IMR-90 (cell line): ENCODE measurements around the gene AVPR2. TPM values are rescaled to one million over a fixed set of nuclear protein-coding genes. Genes with fewer than 3 reads are reported as not detected.

Experiments
- ATAC-seq: fragments of 200-7000 bp; cut with Tn5 transposase; 2 replicates; pipeline ENCODE4 v1.9.1; 2020; ENCODE audit warnings: low read depth, mild to moderate bottlenecking, moderate library complexity
- BruUV-seq: library from RNA; stranded (reverse); fragments of 400-500 nt; replicated peaks from 2 replicates; lab custom pipeline; 2021; lab: Mats Ljungman, UMichigan
- CTCF ChIA-PET: fragments of 300-600 bp; formaldehyde crosslinking; extraction: SDS; loops from one replicate; lab custom pipeline; 2021; ENCODE audit warnings: antibody characterized with exemption; lab: Yijun Ruan, JAX
- POLR2A ChIA-PET: fragments of 300-600 bp; sonication (Branson Sonifier 250); formaldehyde crosslinking; loops from one replicate; lab custom pipeline; 2022; ENCODE audit warnings: antibody characterized with exemption; ENCODE audit not compliant: unreplicated experiment; lab: Charles Lee
- DNase-seq: peaks from one replicate; pipeline ENCODE4 v3.0.0; 2013
- H2AFZ ChIP-seq: replicated peaks from 2 replicates; pipeline ENCODE3; 2013; ENCODE audit warnings: low read length, mild to moderate bottlenecking; ENCODE audit not compliant: poor library complexity
- H2AK5ac ChIP-seq: 2 replicates; pipeline ENCODE4 v1.6.1; 2013; ENCODE audit warnings: low read depth, low read length, inconsistent platforms
- H2AK9ac ChIP-seq: replicated peaks from 2 replicates; pipeline ENCODE3; 2013; ENCODE audit warnings: mild to moderate bottlenecking, low read depth, low read length, moderate library complexity; ENCODE audit not compliant: poor library complexity
- H2BK120ac ChIP-seq: 2 replicates; pipeline ENCODE4 v1.6.1; 2013; ENCODE audit warnings: low read depth, low read length, inconsistent platforms
- H2BK15ac ChIP-seq: 3 replicates; pipeline ENCODE4 v1.6.1; 2013; ENCODE audit warnings: low read depth, low read length, inconsistent platforms
- H2BK20ac ChIP-seq: 2 replicates; pipeline ENCODE4 v1.6.1; 2013; ENCODE audit warnings: low read depth, mild to moderate bottlenecking, inconsistent platforms, low read length, moderate library complexity
- H2BK5ac ChIP-seq: 2 replicates; pipeline ENCODE4 v1.6.1; 2013; ENCODE audit warnings: mild to moderate bottlenecking, low read depth, low read length, inconsistent platforms; ENCODE audit not compliant: poor library complexity, severe bottlenecking
- H3K14ac ChIP-seq: replicated peaks from 2 replicates; pipeline ENCODE4 v1.6.1; 2013; ENCODE audit warnings: low read depth, low read length, inconsistent platforms
- H3K18ac ChIP-seq: 2 replicates; pipeline ENCODE4 v1.6.1; 2013; ENCODE audit warnings: low read depth, low read length, control low read depth
- H3K23ac ChIP-seq: 2 replicates; pipeline ENCODE4 v1.6.1; 2013; ENCODE audit warnings: low read depth, low read length, inconsistent platforms
- H3K27ac ChIP-seq: 2 replicates; pipeline ENCODE4 v1.5.1; 2013; ENCODE audit warnings: mild to moderate bottlenecking, control low read depth, low read length; ENCODE audit not compliant: insufficient read depth
- H3K27me3 ChIP-seq: 2 replicates; pipeline ENCODE4 v1.6.1; 2013; ENCODE audit warnings: low read length; ENCODE audit not compliant: control insufficient read depth, insufficient read depth
- H3K36me3 ChIP-seq: 2 replicates; pipeline ENCODE4 v1.6.1; 2013; ENCODE audit warnings: low read length, mixed read lengths; ENCODE audit not compliant: control insufficient read depth, insufficient read depth
- H3K4ac ChIP-seq: 2 replicates; pipeline ENCODE4 v1.6.1; 2013; ENCODE audit warnings: low read depth, low read length, inconsistent platforms
- H3K4me1 ChIP-seq: 2 replicates; pipeline ENCODE4 v1.6.1; 2013; ENCODE audit warnings: low read length, mixed read lengths; ENCODE audit not compliant: control insufficient read depth, insufficient read depth
- H3K4me2 ChIP-seq: 2 replicates; pipeline ENCODE4 v1.6.1; 2013; ENCODE audit warnings: low read depth, mild to moderate bottlenecking, control low read depth, low read length, moderate library complexity
- H3K4me3 ChIP-seq: 2 replicates; pipeline ENCODE4 v1.5.1; 2013; ENCODE audit warnings: low read depth, mild to moderate bottlenecking, control low read depth, low read length, moderate library complexity; ENCODE audit not compliant: insufficient read depth
- H3K56ac ChIP-seq: 2 replicates; pipeline ENCODE4 v1.6.1; 2013; ENCODE audit warnings: low read length, inconsistent platforms; ENCODE audit not compliant: insufficient read depth; ENCODE audit errors: extremely low read depth
- H3K79me1 ChIP-seq, 2 experiments: 2 replicates each; pipeline ENCODE4 v1.6.1; 2013; ENCODE audit warnings: low read length in 2 of 2, inconsistent platforms in 1 of 2, low read depth in 1 of 2
- H3K9ac ChIP-seq: 2 replicates; pipeline ENCODE4 v1.6.1; 2013; ENCODE audit warnings: low read depth, low read length, control low read depth
- H3K9me1 ChIP-seq: 2 replicates; pipeline ENCODE4 v1.6.1; 2013; ENCODE audit warnings: low read length, inconsistent platforms; ENCODE audit not compliant: insufficient read depth
- H3K9me3 ChIP-seq: 2 replicates; pipeline ENCODE4 v1.6.1; 2013; ENCODE audit warnings: low read length; ENCODE audit not compliant: control insufficient read depth, insufficient read depth
- H4K20me1 ChIP-seq: 2 replicates; pipeline ENCODE4 v1.6.1; 2013; ENCODE audit warnings: low read length, inconsistent platforms; ENCODE audit not compliant: insufficient read depth
- H4K5ac ChIP-seq: 2 replicates; pipeline ENCODE4 v1.6.1; 2013; ENCODE audit warnings: mild to moderate bottlenecking, low read depth, low read length, control low read depth
- H4K8ac ChIP-seq, 2 experiments: 2 replicates each; pipeline ENCODE4 v1.6.1; 2013; ENCODE audit warnings: low read depth in 2 of 2, low read length in 2 of 2, control low read depth in 1 of 2, inconsistent platforms in 1 of 2
- H4K91ac ChIP-seq: 2 replicates; pipeline ENCODE4 v1.6.1; 2013; ENCODE audit warnings: low read depth, low read length, inconsistent platforms; ENCODE audit not compliant: insufficient read depth
- BHLHE40 ChIP-seq: fragments of 150-350 bp; IDR thresholded peaks from 2 replicates; pipeline ENCODE4 v1.6.1; 2016; ENCODE audit warnings: mild to moderate bottlenecking, low read depth, low read length
- ELK1 ChIP-seq: fragments of 150-350 bp; IDR thresholded peaks from 2 replicates; pipeline ENCODE4 v1.6.1; 2016; ENCODE audit warnings: low read depth, mild to moderate bottlenecking, low read length, moderate library complexity, borderline replicate concordance
- MAFK ChIP-seq: IDR thresholded peaks from 2 replicates; pipeline ENCODE4 v1.6.1; 2012; ENCODE audit warnings: low read depth, low read length, improper control_type of control experiment
- MXI1 ChIP-seq: IDR thresholded peaks from 2 replicates; pipeline ENCODE4 v1.6.1; 2012; ENCODE audit warnings: low read depth, mild to moderate bottlenecking, low read length, moderate library complexity, borderline replicate concordance
- NFE2L2 ChIP-seq: fragments of 150-350 bp; IDR thresholded peaks from 2 replicates; pipeline ENCODE4 v1.6.1; 2016; ENCODE audit warnings: low read depth, mild to moderate bottlenecking, low read length
- RAD21 ChIP-seq: IDR thresholded peaks from 2 replicates; pipeline ENCODE4 v1.6.1; 2012; ENCODE audit warnings: low read length, improper control_type of control experiment
- SMC3 ChIP-seq: fragments of 150-350 bp; IDR thresholded peaks from 2 replicates; pipeline ENCODE4 v1.6.1; 2016; ENCODE audit warnings: low read depth, mild to moderate bottlenecking, antibody characterized with exemption, low read length, moderate library complexity
- WGBS, 2 experiments: methylation state at CpG; one replicate each; pipeline versions ENCODE4 v1.1.5 to v1.1.7; 2013; ENCODE audit warnings: missing lambda C conversion rate in 2 of 2; ENCODE audit not compliant: insufficient read length in 1 of 2; ENCODE audit errors: extremely low coverage in 2 of 2; 5-methylcytosine and 5-hydroxymethylcytosine counted together
- dilution Hi-C: fragments of 300-500 bp; cut with HindIII; formaldehyde crosslinking; loops from one replicate; pipeline ENCODE4 v1.14.3; 2018; ENCODE audit warnings: low sequenced_read_pairs; ENCODE audit not compliant: unreplicated experiment
- in situ Hi-C: fragments of 300-500 bp; cut with MboI; formaldehyde crosslinking; loops from 3 replicates; pipeline ENCODE4 v1.14.3; 2019; ENCODE audit warnings: low sequenced_read_pairs, inconsistent platforms, mixed read lengths
- intact Hi-C: fragments of 100-400 bp; cut with micrococcal nuclease; formaldehyde crosslinking; loops from 2 replicates; pipeline ENCODE4 v1.10.0; 2022
- polyA plus RNA-seq, 3 experiments: library from polyadenylated mRNA; depleted of rRNA; stranded (reverse); fragments of >200 nt; gene quantifications; 2 replicates each; pipeline ENCODE4 v1.2.3, GENCODE V29; 2012; ENCODE audit warnings: low replicate concordance in 1 of 3
- total RNA-seq: library from RNA; depleted of rRNA; stranded (reverse); fragments of >200 nt; gene quantifications from 2 replicates; pipeline ENCODE4 v1.2.3, GENCODE V29; 2012

The AVPR2 gene
- total and polyA plus RNA-seq, 2 of the 4 experiments (the other 2 are of a cell fraction) = not detected

- TF ChIP-seq MXI1 = no peak
- TF ChIP-seq ELK1 = no peak
- no peak for TF ChIP-seq SMC3
Observed at GRCh38 chrX:153944140-153944799, 39.8 kb downstream of the AVPR2 start, which contains the start of gene RENBP (continued).

- no peak for DNase-seq
- no peak overlapping the region for H3K56ac ChIP-seq
- no peak for TF ChIP-seq RAD21
- TF ChIP-seq NFE2L2 = no peak
- TF ChIP-seq SMC3 = no peak
- no peak for TF ChIP-seq ELK1
- TF ChIP-seq BHLHE40 = no peak
- TF ChIP-seq MAFK = no peak
- no peak overlapping the region for H3K23ac ChIP-seq
- H2BK120ac ChIP-seq = no peak overlapping the region
- H3K4me3 ChIP-seq = no peak overlapping the region
- no peaks in the 10 kb centered on the region for H3K9me1 ChIP-seq
- no TSS peak for BruUV-seq
- no peak overlapping the region for H3K14ac ChIP-seq
- H2AK9ac ChIP-seq = no peak overlapping the region
- H2AK5ac ChIP-seq = no peak overlapping the region
- H2BK15ac ChIP-seq = no peak overlapping the region
- H4K91ac ChIP-seq = no peak overlapping the region
- H2AFZ ChIP-seq = no peak overlapping the region
- H4K8ac ChIP-seq = no peak overlapping the region
- no peak overlapping the region for H2BK5ac ChIP-seq
- H4K20me1 ChIP-seq = no peaks in the 10 kb centered on the region
- peaks cover 2% of the 10 kb centered on the region; the same call in 1 of the 2 replicates for H3K27me3 ChIP-seq
- H3K27ac ChIP-seq = no peak overlapping the region
- no peaks in the 10 kb centered on the region for H3K9me3 ChIP-seq
- no peak overlapping the region for H3K18ac ChIP-seq
- ChIA-PET POLR2A (interaction anchor here (0.6 kb wide), 1 partner anchor 9 kb away, joined by 3 read pairs; no protein-coding TSS in a partner anchor), CTCF (no interaction called here)
- no peak overlapping the region for H4K5ac ChIP-seq
- H3K4me2 ChIP-seq = no peak overlapping the region
- 90% methylated on average over 4 of the region's 6 CpGs; no CpG with 5 or more reads in 1 of the 2 experiments for WGBS, 2 experiments
- peaks cover 5% of the 10 kb centered on the region; the same call in 1 of the 2 replicates for H3K36me3 ChIP-seq
- no peaks in the 10 kb centered on the region for H3K79me1 ChIP-seq
- dilution Hi-C loops = no loop called here
- no peak overlapping the region for H2BK20ac ChIP-seq
- H3K9ac ChIP-seq = no peak overlapping the region
- H3K4ac ChIP-seq = no peak overlapping the region
- no peaks in the 10 kb centered on the region for H3K4me1 ChIP-seq
- intact Hi-C loops = no loop called here
- in situ Hi-C loops = no loop called here
- no peak for ATAC-seq
Observed at GRCh38 chrX:153944800-153945150, 40.3 kb downstream of the AVPR2 start.
